Right hindlimb (tissue), 1 donor: ENCODE data around the gene HNRNPR.
"Not testable (repeated sequence)": the region's sequence is repeated elsewhere in the genome, so short reads cannot be mapped to it uniquely, and the experiment has no call there.

Source experiments
- DNase-seq: peaks from one replicate; pipeline ENCODE4 v3.0.0-alpha.2; 2018

HNRNPR gene

DNA sequence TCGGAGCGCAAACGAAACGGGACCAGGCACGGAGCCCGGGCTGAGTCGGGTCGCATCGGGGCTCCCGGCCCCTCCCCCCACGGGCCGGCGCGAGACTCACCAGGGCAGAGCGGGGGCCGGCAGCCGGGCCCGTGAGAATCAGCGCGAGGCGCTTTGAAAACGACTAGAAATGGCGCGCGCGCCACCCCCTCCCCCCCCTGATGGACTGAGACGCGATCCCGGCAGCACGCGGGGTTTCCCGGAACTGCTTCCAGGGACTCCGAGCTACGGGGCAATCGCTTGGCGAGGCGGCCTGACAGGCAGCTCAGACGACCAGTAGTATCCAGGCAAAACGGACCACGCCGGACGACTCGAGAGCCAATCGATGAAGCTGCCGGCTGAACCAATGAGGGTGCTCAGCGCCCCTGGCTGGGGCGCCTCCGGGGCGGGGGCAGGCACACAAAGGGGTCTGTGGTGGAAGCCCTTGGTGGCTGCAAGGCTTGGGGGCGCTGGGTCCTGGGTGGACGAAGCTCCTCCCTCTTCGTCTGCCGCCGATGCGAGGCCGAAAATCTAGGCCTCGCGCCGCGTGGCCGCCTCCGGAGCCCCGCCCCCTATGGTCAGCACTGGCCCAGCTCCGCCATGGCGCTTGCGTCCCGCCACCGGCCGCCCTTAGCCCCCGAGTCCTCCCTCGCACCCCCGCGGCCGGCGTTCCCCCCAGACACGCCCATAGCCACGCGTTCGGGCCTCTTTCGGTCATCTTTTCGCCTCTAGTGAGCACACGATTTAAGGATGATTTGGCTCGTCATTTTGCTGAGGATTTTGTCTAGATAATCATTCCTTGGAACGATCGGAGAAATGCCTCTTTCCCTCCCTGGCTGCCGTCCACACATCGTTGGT, at the start of gene HNRNPR:
TSS of gene HNRNPR (minus strand) at position 174 of the 876 bp plus-strand sequence. CDS start 3,276 bp downstream, outside the sequence.
- peak; percentile 100 for DNase-seq

DNA sequence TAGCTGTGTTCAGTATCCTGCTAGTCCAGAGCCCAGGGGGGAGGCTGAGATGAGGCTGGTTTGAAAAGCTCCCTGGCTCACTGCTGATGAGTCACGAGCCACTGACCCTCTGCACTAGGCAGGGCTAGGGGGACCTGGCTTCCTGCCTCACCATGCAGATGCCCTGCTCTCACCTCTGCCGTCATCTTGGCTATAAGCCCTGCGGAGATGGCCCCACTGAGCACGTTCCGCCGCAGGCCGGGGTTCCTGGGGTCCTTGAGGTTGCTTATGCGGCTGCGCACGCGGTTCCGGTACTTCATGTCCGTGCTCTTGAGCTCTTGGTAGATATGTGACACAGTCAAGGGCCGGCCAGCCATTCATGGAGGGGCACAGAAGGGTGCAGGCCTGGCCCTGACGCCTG, 49.6 kb upstream of the HNRNPR start:
- DNase-seq = no peak

DNA sequence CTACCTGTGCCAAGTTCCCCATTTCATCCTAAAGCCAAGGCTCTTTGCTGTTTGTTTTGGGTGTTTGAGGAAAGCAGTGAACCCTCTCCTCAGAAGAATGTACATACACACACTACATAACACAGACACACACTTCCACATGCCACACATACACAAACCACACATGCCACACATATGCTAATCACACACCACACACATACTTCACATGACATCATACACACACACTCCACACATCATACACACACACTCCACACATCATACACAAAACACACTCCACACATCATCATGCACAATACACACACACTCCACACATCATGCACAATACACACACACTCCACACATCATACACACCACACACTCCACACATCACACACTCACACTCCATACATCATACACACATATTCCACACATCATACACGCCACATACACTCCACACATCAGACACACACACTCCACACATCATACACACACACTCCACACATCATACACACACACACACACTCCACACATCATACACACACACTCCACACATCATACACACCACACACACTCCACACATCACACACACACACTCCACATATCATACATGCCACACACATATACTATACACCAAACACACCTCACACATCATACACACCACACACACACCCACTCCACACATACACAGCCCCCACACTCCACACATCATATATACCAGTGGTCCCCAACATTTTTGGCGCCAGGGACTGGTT, 48.2 kb upstream of the HNRNPR start:
- no peak for DNase-seq

DNA sequence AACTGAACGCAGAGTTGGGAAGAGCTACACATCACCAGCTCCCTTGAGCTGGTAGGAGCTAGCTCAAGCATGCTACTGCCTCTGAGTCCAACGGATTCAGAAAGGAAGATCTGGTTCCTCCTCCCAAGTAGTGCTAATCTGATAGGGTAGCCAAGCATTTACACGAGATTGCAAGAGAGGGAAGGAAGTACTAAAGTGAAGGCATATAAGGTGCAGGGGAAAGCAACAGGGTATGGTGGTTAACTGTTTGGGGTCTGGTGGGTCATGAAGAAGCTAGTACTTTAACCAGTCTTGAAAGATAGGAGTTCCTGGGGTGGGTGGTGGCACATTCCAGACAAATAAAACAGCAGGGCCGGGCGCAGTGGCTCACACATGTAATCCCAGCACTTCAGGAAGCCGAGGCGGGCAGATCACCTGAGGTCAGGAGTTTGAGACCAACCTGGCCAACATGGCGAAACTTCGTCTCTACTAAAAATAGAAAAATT, 45.8 kb upstream of the HNRNPR start:
- no peak for DNase-seq

DNA sequence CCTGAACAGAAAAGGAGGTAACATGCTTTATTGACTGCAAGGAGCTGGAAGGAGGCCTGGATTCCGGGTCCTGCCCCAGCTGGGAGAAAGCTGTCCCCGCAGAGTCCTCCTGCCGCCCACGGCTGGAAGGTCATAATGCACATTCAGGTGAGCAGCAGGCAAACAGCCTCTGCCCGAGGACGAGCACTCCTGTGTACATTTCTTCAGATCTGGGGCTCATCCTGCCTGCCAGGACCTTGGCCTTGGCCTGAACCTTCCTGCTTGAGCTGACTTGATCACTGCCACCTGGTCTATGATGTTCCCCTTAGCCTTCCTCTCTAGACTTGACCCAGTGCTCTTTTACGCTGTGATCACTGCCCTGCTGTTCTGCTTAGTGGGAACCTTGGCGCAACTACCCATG, 43.4 kb upstream of the HNRNPR start:
- no peak for DNase-seq

DNA sequence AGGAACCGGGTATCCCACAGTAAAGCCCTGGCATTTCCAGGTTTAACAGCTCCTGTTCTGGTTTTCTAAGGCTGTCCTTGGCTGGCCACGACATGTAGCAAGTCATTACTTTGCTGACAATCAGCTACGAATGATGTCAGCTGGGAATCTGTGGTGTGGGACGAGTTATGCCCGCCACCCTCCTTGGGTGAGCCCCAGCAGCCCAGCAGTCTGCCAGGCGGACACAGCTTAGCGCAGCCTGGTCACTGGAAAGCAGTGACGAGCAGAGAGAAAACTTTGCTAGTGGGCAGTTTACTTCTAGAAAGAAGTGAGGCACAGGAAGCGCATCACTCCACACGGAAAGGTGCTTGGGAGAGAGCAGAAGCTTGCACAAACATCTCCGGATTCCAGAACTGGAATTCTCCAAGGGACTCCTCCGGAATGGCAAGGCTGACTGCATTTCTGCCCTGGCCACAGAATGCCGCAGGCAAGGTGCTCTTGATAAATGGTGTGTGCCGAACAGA, 41.1 kb upstream of the HNRNPR start:
- DNase-seq = no peak

DNA sequence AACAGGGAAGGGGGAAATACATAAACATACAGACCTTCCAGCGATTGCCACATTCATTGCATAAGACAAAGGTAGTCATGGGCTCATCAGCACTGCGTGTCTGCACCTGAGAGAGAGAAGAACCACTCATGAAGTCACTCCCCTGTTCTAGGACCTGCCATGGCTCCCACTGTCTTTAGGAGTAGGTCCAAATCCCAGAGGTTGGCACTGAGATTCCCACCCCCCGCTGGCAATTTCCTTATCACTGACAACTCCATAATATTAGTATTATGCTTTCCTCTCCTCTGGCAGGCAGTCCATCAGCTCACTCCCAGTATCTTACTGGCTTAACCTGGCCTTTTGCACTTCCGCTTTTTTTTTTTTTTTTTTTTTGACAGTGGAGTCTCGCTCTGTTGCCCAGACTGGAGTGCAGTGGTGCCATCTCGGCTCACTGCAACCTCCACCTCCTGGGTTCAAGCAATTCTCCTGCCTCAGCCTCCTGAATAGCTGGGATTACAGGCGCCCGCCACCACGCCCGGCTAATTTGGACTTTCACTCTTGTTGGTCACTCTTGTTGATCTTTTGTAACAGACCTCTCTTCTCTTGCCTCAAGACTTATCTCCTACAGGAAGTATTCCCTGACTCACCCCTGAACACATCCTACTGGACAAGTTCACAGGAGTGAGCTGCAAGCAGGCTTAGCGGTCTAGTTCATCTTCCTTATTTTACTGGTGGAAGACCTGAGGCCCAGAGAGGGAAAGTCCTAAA, 40.4 kb upstream of the HNRNPR start:
- no peak for DNase-seq

DNA sequence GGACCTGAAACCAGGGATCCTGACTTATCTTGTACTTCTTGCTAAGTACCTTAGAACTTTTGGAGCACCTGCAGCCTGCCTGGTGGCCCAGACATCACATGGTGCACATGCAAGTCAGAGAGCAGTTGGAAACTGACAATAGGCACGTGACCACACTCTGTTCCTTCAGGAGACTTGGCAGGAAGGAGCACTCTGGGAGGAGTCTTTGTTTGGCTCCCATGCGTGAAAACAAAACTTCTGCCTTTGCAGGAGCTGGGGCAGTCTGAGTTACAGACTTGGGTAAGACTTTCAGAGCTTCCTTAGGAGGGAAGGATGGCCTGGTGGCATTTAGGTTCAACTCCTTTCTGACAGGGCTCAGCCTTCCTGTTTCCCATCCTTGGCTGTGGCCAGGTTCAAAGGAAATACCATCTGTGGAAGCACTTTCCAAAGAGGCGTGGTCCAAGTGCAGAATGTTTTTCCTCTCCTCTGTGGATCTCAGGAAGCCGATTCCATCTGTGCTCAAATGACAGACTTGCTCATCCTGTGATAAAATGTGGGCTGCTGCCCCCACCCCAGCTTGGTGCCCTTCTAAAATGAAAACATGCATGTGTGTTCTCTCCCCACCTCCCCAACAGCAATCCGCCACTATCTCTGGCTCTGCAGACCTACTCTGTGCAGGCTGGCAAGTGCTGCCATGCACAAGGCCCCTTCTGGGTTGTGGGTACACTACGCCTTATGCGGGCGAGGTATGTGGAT, 39.7 kb upstream of the HNRNPR start:
- DNase-seq = peak; percentile 48

DNA sequence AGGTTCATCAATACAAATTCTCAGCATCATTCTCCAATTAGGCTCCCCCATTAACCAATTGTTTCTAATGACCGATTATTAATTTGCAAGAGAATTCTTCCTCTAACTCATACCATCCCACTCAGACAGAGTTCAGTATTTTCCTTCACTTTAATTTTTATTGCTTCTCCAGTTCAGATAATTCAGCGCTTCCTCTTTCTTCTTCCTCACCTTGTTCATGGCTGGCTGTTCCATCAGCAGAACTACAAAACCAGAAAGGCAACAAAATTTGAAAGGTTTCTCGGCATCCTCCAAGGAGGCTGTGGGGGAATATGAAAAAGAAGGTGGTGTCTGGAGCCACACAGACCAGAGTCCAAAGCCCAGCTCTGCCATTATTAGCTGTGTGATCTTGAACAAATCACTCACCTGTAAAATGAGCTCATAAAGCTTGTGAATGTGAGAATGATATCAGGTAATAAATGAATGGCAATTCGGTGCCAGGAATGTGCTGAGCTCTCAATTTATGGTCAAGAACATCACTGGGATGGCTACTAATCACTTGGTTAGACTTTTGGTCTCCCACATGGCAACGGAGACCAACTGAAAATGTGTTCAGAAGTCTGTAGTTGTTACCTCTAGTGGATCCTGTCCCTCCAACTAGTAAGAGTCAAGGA, 37.3 kb upstream of the HNRNPR start:
- DNase-seq = no peak

DNA sequence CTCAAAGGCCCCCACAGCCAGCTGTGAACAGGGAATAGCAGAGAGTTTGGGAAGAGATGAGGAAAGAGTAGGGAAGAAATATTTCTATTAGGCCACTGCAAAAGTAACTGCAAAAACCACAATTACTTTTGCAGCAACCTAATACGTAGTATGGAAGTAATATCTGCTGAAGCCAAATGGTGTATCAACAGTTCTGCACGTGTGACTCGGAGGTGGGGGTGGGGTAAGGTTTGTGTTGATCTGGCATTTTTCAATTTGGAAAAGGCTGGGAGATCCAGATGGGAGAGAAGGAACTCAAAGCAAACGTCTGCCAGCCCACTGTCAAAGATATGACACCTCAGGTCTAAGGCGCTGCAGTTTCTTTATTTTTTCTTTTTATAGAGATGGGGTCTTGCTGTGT, 36.6 kb upstream of the HNRNPR start:
- no peak for DNase-seq

DNA sequence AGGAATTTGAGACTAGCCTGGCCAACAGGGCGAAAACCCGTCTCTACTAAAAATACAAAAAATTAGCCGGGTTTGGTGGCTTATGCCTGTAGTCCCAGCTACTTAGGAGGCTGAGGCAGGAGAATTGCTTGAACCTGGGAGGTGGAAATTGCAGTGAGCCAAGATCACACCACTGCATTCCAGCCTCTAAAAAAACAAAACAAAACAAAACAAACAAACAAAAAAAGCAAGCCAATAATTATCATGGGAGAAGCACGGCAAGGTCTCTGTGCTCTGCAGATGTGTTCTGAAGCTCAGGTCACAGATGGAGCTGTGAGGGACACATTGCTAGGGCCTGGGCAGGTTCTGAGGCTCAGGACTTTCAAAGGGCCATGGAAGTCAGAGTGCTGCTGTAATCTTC, 36.2 kb upstream of the HNRNPR start:
- not testable (repeated sequence) for DNase-seq

DNA sequence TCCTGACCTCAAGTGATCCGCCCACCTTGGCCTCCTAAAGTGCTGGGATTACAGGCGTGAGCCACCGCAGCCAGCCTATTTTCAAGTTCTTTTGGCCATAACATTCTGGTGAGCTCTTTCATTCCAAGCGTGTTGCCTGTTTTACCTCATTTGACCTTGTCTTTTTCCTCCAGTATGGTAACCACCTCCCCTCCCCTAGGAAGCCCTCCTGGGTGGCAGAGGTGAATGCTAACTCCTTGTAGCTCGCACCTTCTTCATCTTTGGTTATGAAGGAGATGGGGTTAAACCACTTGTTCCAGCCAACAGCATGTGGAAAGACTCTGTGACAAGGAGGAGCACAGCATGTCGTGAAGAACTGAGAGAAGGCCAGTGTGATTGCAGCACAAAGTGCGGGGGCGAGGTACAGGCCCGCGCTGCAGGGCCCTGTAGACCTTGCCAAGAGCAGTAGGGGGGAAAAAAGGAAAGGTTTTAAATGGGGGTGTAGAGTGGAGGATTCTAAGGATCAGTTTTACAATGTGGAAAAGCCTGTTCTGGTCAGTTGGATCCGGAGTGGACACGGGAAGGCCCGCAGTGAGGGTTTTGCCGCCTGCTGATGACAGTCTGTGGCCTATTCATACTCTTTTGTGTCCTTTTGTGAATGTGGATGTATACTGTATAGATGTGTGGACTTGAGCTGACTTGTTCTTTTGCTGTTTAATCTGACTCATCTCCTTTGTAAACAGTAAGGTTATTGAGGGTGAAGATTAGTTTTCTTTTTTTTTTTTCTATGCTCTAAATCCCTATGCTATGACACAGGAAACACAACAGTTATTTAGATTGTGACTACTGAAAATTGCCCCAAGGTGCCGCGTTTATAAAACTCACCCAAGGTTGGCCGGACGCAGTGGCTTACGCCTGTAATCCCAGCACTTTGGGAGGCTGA, 33.1 kb upstream of the HNRNPR start:
- no peak for DNase-seq

DNA sequence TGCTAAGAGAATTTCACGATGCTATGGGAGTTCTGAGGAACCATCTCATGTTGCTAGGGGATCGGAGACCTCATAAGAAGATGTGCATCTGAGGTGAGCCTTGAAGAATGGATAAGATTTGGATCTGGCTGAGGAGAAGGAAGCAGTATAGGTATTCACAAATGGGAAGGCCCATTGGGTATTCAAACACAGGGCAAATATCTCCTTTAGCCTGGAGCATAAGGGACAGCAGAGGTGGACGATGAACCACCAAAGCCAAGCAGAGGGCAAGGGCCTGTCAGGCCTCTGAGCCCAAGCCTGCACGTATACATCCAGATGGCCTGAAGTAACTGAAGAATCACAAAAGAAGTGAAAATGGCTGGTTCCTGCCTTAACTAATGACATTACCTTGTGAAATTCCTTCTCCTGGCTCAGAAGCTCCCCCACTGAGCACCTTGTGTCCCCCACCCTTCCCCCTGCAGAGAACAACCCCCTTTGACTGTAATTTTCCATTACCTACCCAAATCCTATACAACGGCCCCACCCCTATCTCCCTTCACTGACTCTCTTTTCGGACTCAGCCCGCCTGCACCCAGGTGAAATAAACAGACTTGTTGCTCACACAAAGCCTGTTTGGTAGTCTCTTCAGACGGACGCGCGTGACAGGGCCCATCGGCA, 30.1 kb upstream of the HNRNPR start:
- not testable (repeated sequence) for DNase-seq

DNA sequence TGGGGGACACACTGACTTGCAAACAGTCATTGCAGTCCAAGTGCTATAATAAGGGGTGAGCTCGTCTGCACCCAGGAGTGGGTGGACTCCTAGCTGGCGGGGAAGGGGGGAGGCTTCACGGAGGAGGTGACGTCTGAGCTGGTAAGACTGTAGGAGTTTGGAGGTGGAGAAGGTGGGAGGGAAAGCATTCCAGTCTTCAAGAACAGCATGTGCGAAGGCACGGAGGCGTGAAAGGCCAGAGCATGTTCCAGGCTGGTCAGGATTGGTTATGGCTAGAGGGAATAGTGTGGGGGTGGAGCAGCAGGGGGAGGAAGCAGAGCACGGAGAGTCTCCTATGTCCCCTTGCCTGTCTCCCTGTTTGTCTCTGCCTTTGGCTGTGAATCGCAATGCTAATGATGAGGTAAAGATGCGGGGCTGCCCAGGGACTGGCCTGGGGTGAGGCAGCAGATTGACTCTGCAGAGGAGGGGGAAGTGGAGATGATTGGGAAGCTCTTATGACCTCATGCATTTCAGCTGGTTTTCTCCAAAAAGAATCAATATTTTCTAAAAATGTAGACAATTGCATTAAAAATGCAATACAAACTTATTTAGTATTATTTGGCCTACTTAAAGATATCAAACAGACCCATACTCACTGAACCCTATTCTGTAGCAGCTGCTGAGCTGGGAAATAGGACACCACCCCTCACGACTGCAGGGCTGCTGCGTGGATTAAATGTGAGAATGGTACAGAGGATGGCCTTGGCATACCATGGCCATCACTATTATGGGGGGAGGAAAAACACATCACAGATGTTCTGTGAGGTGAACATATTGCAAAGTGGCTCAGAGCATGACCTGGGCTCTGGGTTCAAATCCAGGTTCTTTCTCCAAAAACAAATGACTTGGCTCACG, 28.1 kb upstream of the HNRNPR start:
- DNase-seq = no peak

DNA sequence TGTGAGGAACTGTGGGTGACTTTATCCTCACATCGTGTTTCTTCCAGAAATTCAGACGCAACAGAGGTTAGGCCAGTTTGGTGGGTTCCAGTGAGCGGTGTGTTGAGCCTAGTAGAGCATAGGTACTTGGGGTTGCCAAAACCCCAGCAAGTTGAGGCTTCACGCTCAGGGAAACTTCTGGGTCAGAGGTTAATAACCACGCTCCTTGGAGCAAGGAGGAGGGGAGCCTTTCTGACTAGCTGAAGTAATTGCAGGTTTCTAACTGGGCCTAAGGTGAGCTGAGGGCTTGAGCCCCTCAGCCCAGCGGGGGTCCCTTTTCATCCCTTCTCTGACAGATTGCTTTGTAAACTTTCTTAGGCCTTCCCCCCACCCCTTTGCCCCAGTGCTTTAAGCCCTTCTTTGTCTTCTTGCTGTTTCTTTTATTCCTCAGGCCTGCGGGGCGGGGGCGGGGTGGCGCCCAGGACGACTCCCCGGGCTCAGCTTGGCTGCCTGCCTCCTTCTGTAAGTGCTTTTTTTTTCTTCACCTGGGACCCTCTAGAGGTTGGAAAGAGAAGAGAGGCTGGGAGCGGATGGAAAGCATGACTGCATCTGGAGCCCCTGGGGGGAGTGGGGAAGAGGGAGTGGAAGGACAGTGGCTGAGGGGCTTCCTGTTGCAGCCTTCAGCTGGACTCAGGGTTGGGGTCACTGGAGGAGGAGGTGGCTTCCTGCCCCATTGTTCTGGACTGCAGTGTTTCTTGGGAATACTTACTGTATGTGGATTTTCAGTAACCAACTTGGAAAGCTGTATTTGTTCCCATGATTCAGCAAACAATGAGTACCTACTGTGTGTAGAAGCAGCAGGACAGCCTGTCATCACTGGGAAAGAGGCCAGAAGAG, 26.9 kb upstream of the HNRNPR start:
- DNase-seq = peak; percentile 79

DNA sequence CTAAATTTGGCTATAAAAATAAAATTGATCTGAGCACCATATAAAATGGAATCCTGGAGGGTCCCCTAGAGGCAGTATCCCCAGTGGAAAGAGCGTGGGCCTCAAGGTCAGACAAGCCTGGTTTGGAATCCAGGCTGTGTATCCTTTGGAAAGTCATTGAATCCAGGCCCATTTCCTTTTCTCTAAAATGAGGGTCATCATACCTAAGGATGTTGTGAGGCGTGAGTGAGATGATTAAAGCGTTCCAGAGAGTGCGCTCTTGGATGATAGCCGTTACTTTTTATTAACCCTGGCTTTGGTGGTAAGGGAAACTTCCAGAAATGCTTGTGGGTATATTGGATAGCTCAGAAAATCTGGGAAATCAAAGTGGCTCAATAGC, 26.2 kb upstream of the HNRNPR start:
- no peak for DNase-seq

DNA sequence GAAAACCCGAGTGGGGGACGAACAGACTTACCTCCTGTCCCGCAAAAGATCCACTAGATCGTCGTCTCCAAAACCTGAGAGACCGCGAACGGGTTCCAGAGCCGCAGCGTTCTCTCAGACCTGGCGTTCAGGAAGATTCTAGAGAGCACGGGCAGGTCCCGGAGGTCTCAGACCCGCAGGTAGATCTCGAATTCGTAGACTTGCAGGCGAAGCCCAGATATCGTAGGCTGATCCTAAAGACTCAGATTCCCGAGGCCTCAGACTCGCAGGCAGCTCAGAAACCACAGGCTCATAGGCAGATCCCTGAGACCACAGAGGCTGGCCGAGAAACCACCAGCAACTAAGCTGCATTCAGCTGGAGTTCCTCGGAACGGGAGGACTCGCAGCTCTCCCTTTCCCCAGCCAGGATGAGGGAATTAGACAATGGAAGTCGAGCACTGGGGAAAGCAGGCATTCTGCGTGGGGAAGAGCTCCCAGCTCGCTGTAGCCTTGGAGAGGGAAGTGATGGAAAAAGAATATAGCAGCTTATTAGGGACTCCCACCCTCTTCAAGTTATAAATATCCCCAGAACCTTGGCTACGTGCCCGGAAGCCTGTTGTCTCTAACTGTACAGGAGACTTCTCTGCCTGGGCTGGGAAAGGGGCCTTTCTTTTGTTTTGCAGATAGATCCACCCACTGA, 25.4 kb upstream of the HNRNPR start, which contains the start of gene ZNF436:
TSS of gene ZNF436 (minus strand) at position 502 of the 679 bp plus-strand sequence. CDS start 1,831 bp downstream, outside the sequence.
- peak; percentile 95 for DNase-seq
